Stimulated activated CD8-positive, alpha-beta memory T cell treated with anti-CD3 and anti-CD28 coated beads, Interleukin-7, amount 100 ng/mL, for 1 hour (primary cell): ENCODE results near the gene CCDC107.
A peak's percentile ranks its signal among the peaks of the same experiment; 100 is the strongest.

Experiments used
- DNase-seq, 2 donors: peaks; one replicate each; pipeline ENCODE4 v3.0.0-alpha.2; 2020; ENCODE audit warnings: low read depth in 2 of 2

Gene CCDC107

GRCh38 chr9:35682520-35683315, 24.6 kb downstream of the CCDC107 start:
- DNase-seq = no peak

- no peak for DNase-seq
These were observed 25.2 kb downstream of the CCDC107 start for GRCh38 chr9:35683323-35683722.

- DNase-seq = no peak
These were observed 26.8 kb downstream of the CCDC107 start for GRCh38 chr9:35684921-35685320.

- DNase-seq = no peak
These were observed 27.4 kb downstream of the CCDC107 start for GRCh38 chr9:35685506-35685905.

GRCh38 chr9:35686222-35687203, 28.4 kb downstream of the CCDC107 start:
- DNase-seq = no peak

- DNase-seq = no peak
These were observed 29.2 kb downstream of the CCDC107 start for GRCh38 chr9:35687306-35687705.

GRCh38 chr9:35687972-35688557, 30.0 kb downstream of the CCDC107 start:
- DNase-seq = no peak

GRCh38 chr9:35688558-35689541, 30.8 kb downstream of the CCDC107 start:
- no peak for DNase-seq

- no peak for DNase-seq
These were observed 31.6 kb downstream of the CCDC107 start, which contains the start of gene TPM2 for GRCh38 chr9:35689542-35690293. Gene TPM2 (minus strand): TSS chr9:35689925. CDS start chr9:35689817, 108 bp downstream.

- no peak for DNase-seq
These were observed 32.2 kb downstream of the CCDC107 start for GRCh38 chr9:35690294-35690613.

GRCh38 chr9:35690614-35691333, 32.7 kb downstream of the CCDC107 start:
- DNase-seq = no peak

GRCh38 chr9:35691334-35691650, 33.2 kb downstream of the CCDC107 start:
- no peak for DNase-seq

GRCh38 chr9:35691757-35692301, 33.7 kb downstream of the CCDC107 start:
- no peak for DNase-seq

- DNase-seq = no peak
These were observed 37.9 kb downstream of the CCDC107 start for GRCh38 chr9:35695943-35696401.

- peak in 1 of 2 donors; percentile 34 for DNase-seq
These were observed 38.6 kb downstream of the CCDC107 start for GRCh38 chr9:35696520-35697215.

- no peak for DNase-seq
These were observed 39.4 kb downstream of the CCDC107 start for GRCh38 chr9:35697486-35697885.

GRCh38 chr9:35698231-35698630, 40.1 kb downstream of the CCDC107 start:
- DNase-seq = no peak

- no peak for DNase-seq
These were observed 41.9 kb downstream of the CCDC107 start for GRCh38 chr9:35700031-35700430.

- no peak for DNase-seq
These were observed 42.9 kb downstream of the CCDC107 start for GRCh38 chr9:35700942-35701341.
